HG03135 (cell line): Measurements from ENCODE around the gene JAM3.

ENCODE experiments used
- ATAC-seq: cut with Tn5 transposase; IDR thresholded peaks from one replicate; pipeline ENCODE4 v1.9.1; 2021; ENCODE audit warnings: mild to moderate bottlenecking, moderate library complexity; ENCODE audit not compliant: unreplicated experiment

The JAM3 gene

DNA sequence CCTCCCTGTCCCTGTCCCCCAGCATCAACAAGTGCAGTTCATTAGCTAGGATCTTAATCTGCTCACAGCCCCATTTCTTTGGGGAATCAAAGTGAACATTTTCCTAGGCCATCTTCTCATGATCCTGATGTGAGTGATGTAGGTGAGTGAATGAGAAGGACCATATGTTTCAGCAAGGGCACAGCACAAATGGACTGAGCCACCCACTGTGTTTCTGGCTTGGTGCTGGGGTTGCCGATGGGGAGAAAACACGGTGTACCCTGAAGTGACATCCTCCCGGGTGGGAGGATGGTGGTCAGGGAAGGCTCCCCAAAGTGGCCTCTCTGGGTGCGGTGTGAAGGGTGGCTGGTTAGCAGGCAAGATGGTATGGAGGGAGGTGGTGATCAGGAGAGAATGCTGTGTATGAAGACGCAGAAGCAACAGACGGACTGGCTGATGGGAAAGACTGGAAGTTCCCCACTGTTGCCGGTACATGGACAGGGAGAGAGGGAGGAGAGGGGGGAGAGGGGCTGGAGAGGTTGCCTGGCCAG, 72.2 kb downstream of the JAM3 start:
- no peak for ATAC-seq

DNA sequence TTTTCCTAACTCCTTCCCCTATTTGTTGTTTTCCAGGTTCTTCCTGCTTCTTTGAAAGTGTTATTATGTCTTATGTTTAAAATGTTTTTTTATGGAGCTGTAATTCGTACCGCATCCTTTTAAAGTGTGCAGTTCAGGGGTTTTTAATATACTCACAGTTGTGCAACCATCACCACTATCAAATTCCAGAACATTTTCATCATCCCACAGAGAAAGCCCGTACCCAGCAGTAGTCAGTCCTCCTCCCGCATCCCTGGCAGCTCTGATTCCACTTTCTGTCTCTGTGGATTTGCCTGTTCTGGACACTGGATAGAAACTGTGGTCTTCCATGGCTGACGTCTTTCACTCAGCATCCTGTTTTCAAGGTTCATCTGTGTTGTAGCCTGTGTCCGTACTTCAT, 73.7 kb downstream of the JAM3 start:
- ATAC-seq = no peak

DNA sequence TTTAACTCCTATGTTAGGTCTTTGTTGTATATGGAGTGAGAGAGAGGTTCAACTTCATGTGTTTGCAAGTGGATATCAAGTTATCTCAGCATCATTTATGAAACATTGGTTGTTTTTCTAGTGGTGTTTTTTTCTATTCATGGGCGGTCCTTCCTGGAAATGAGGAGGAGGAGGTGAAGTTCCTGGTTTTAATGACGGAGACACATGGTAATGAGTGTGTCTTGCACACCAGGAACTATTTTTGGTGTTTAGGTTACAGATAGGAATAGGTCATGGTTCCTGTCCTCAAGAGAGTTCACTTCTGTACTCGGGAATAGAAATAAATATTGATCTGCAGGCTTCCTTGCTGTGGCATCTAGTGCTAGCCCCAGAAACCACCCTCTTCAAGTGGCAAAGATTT, 74.9 kb downstream of the JAM3 start:
- no peak for ATAC-seq

DNA sequence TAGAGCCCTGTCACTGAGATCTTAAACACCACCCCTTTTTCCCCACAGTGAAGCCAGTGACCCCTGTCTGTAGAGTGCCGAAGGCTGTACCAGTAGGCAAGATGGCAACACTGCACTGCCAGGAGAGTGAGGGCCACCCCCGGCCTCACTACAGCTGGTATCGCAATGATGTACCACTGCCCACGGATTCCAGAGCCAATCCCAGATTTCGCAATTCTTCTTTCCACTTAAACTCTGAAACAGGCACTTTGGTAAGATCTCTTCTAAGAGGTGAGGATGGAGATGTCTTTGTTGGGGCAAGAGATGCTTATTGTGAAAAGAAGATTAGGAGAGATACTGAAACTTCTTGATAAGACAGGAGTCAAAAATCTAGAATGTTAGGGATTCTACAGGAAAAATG, 75.9 kb downstream of the JAM3 start:
- no peak for ATAC-seq

DNA sequence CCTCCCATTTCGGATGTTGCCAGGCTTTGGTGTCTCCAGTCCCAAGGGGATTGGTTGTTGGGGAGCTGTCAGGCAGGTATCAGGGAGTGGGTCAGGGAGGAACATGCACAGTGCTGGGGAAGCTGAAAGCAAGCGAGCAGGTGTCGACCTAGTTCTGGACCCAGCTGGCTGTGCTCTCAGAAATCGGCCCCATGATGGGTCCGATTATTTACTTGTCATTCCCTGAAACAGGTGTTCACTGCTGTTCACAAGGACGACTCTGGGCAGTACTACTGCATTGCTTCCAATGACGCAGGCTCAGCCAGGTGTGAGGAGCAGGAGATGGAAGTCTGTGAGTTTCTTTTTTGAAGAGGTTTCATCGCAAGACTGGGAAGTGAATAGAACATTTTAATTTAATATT, 76.8 kb downstream of the JAM3 start:
- ATAC-seq = no peak

DNA sequence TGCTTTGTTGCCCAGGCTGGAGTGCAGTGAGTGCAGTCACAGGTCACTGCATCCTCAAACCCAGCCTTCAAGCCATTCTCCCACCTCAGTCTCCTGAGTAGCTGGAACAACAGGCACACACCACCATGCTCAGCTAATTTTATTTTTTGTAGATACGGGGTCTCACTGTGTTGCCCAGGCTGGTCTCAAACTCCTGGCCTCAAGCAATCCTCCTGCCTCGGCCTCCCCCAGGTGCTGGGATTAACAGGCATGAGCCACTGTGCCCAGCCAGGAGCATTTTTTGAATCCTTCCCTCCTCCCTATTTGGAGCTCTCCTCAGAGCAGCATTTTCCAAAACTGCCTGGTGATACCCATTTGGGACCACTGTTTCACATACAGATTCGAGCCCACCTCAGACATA, 77.7 kb downstream of the JAM3 start:
- no peak for ATAC-seq

DNA sequence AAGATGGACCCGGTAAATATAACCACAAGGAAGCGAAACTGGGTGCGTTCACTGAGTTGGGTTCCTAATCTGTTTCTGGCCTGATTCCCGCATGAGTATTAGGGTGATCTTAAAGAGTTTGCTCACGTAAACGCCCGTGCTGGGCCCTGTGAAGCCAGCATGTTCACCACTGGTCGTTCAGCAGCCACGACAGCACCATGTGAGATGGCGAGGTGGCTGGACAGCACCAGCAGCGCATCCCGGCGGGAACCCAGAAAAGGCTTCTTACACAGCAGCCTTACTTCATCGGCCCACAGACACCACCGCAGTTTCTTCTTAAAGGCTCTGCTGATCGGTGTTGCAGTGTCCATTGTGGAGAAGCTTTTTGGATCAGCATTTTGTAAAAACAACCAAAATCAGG, 80.5 kb downstream of the JAM3 start:
- ATAC-seq = no peak

DNA sequence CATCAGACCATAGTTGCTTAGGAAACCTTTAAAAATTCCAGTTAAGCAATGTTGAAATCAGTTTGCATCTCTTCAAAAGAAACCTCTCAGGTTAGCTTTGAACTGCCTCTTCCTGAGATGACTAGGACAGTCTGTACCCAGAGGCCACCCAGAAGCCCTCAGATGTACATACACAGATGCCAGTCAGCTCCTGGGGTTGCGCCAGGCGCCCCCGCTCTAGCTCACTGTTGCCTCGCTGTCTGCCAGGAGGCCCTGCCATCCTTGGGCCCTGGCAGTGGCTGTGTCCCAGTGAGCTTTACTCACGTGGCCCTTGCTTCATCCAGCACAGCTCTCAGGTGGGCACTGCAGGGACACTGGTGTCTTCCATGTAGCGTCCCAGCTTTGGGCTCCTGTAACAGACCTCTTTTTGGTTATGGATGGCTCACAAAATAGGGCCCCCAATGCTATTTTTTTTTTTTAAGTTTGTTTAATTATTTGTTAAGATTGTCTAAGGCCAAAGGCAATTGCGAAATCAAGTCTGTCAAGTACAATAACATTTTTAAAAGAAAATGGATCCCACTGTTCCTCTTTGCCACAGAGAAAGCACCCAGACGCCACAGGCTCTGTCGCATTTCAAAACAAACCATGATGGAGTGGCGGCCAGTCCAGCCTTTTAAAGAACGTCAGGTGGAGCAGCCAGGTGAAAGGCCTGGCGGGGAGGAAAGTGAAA, 81.5 kb downstream of the JAM3 start:
- no peak for ATAC-seq

DNA sequence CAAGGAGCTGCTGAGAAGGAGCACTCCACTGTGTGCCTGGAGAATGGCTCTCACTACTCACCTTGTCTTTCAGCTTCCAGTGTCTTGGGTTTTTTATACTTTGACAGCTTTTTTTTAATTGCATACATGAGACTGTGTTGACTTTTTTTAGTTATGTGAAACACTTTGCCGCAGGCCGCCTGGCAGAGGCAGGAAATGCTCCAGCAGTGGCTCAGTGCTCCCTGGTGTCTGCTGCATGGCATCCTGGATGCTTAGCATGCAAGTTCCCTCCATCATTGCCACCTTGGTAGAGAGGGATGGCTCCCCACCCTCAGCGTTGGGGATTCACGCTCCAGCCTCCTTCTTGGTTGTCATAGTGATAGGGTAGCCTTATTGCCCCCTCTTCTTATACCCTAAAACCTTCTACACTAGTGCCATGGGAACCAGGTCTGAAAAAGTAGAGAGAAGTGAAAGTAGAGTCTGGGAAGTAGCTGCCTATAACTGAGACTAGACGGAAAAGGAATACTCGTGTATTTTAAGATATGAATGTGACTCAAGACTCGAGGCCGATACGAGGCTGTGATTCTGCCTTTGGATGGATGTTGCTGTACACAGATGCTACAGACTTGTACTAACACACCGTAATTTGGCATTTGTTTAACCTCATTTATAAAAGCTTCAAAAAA, 82.3 kb downstream of the JAM3 start:
- ATAC-seq = no peak

DNA sequence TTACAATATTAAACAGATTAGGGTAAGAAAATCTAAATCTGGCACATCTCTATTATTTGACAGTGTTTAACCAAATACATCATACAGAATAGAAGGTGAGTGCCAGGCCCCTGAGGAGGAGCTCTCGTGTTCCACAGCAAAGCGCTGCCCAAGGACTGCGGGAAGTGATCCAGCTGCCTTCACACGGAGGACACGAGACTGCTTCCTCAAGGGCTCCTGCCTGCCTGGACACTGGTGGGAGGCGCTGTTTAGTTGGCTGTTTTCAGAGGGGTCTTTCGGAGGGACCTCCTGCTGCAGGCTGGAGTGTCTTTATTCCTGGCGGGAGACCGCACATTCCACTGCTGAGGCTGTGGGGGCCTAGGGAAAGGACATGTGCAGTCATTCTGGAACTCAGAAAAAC, 83.8 kb downstream of the JAM3 start:
- ATAC-seq = no peak

DNA sequence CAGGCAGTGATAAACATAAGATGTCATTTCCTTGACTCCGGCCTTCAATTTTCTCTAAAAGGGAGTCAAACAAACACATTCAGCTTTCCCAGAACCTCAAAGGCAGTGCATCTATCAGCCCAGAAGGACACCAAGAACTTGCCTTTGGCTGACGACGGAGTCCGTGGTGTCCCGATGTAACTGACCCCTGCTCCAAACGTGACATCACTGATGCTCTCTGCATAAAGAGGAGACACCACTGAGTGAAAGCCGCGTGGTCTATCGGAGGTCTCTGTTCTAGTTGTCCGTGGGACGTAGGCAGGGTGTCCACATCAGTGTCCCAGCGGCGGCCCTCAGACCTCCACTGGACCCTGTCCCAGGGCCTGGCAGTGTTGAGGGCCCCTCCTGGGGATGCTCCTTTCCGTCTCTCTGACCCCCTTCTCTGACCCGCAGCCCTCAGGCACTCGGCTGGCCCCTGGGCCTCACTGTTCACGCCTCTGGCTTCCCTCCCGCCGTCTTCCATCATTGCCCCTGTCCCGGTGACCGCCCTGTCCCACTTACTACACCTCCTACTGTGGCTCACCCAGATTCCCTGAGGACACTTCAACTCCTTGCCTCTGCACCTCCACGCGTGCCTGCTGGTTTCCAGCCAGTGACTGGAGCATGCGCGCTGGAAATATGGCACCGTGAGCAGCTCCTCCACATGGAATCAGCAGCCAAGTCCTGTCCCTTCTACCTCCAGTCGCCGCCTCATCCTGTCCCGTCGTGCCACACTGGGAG, 84.5 kb downstream of the JAM3 start:
- no peak for ATAC-seq

DNA sequence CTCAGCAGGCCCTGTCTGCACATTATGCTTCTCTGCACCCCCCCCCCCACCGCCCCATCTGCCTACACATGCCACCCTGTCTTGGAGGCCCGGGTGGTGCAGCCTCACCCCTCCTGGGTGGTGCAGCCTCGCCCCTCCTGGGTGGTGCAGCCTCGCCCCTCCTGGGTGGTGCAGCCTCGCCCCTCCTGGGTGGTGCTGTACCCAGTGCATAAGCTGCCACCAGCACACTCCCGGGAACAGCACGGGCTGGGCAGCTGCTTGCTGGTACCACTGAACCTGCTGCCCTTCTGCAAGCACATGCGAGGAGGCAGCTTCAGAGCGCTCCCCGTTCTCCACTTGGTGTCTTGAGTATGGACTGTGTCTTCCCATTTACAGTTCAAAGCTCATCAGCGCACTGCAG, 85.6 kb downstream of the JAM3 start:
- ATAC-seq = no peak

DNA sequence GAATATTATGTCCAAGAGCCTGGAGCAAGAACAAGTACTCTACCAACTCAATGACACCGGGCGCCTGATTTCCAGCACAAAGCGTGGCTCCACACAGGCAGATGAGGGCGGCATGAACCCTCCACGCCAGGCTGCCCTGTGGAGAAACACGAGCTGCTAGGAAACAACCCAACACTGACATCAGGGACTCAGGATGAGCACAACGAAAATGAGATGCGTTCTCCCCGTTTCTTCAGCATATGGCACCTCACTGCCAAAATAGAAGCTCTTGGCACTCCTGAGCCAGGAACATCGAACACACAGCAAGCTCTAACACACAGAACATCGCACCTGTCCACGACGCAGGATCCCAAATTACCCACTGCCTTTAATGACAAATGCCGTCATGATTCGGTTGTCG, 86.6 kb downstream of the JAM3 start:
- ATAC-seq = no peak

DNA sequence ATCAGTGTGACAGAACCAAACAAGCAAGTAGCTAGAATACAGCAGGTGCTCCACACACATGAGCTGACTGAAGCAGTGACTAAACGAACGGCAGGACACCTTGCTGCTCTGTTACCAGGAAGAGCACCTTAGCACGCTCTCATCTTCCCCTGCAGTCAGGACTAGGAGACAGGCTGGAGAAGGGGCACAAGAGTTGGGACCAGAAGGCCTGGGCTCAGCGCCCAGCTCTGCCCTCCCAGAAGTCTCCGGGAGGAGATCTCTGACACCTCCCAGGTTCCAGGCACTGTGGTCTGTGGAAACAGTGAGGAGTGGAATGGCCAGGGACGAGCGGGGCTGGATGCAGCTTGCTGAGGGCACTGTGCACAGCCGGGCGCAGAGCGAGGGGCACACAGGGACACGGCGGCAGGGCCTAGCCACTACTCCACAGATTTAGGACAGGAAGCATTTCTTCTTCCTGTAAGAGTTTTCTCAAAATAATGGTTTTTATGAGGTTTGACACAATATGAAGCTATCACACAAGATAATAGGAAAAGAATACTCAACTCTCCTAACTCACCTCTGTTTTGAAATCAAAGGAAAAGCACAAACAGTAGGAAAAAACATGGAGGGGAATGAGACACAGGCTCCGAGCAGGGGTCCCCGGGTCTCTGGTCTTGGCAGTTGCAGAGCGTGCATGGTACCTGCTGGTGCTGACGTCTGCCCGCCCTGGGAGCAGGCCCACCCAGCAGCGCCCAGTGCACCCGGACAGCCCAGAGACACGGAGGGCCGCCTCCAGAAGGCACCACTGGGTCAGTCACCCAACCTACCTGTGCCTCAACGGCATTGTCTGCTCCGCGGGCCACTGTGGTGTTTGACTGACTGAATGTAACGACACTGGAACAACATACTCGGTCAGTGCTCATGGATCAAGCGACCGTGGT, 87.3 kb downstream of the JAM3 start:
- no peak for ATAC-seq

DNA sequence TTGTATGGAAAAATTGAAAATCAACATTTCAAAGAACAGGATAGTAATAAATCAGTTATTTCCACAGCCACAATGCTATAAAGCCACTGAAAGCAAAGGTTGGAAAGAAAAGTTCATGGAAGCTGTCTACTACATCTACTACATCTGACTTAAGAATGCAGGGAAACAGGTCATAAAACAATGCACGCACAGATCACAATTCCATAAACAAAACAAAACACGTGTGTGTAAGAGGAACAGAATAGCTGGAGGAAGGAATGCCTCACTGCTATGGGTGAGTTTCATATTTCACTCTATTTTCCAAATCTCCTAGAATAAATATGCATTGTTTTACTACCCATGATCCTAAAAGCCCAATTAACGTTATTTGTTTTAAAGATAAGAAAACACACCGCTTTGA, 88.6 kb downstream of the JAM3 start:
- no peak for ATAC-seq

DNA sequence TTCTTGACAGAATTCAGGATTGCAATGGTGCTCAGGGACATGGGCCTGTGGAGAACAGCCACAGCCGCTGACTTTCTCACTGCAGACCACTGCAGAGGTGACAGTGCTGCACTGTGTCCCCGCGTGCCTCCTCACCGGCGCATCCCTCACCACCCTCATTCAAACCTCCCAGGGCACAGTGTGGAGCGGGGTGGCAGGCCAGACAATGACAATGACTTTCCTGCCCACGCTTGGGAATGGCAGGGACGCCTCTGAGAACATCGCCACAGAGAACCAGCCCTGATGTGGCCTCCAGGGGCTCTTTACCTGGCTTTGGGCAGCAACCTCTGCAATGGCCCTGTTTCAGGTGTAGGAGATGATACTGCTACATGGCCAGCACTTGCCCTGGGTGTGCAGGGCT, 89.2 kb downstream of the JAM3 start:
- ATAC-seq = no peak

DNA sequence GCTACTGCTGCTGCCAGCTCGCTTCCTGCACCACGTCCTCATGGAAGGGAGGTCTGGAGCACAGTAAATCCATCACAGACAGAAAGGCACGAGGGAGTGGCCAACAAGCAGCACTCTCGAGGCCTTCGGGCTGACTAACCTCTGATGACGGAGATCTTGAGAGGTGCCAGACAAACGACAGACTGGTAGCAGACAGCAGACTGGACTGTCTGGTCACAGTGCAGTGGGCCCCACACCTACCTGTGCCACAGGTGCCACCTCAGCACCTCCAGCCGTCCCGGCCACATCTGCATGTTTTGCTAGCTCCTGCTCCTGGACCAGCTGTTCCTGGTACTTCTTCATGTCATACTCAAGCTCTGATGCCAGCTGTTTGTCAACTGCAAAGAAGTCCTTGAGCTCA, 90.8 kb downstream of the JAM3 start:
- no peak for ATAC-seq

DNA sequence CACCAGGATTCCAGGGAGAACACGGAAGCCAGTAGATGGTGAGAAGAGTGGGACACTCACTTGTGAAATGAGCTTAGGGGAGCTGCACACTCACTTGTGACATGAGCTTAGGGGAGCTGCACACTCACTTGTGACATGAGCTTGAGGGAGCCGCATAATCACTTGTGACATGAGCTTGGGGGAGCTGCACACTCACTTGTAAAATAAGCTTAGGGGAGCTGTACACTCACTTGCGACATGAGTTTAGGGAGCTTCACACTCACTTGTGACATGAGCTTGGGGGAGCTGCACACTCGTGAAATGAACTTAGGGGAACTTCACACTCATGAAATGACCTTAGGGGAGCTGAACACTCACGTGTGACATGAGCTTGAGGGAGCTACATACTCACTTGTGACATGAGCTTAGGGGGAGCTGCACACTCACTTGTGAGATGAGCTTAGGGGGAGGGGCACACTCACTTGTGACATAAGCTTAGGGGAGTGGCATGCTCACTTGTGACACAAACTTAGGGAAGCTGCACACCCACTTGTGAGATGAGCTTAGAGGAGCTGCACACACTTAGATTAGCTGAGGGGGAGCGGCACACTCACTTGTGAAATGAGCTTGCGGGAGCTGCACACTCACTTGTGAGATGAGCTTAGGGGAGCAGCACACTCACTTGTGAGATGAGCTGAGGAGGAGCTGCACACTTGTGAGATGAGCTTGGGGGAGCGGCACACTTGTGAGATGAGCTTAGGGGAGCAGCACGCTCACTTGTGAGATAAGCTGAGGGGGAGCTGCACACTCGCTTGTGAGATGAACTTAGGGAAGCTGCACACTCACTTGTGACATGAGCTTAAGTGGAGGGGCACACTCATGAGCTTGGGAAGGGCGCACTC, 95.9 kb downstream of the JAM3 start:
- no peak for ATAC-seq

DNA sequence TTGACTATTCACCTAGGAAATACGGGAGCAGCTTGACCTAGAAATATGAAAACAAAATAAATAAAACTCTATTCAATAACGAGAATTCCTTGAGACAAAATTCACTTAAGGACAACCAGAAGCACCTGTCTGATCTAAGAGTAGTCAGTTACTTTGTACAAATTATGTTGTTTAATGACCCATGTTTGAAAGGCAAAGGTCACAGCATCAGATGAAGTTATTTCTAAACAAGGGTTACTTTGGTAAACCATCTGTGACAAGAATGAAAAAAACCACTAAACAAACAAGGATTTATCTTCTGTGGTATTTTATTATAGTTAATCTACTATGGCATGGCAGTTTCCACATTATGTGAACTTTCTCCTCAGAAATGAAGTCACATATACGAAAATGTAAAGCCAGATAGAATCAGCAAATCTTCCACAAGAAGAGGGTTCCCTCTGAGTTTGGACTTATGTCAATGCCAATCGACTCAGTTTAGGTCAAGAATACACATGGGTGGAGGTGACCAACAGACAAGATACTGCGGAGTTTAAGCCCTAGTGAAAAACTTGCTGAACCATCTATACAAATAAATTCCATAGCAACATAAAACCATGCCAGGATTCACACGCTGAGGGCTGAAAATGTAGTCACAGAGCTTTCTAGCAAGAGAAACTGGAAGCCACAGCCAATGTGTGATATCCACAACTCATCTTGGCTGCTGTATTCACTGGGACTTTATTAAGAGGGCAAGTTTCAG, 101.5 kb downstream of the JAM3 start:
- ATAC-seq = no peak
